Rectal smooth muscle tissue (tissue), 1 donor: Measurements from ENCODE around the gene TTC39B.
"Not testable (repeated sequence)": the region's sequence is repeated elsewhere in the genome, so short reads cannot be mapped to it uniquely, and the experiment has no call there.

Source experiments
- H3K27ac ChIP-seq: one replicate; pipeline ENCODE4 v1.7.0; 2013; ENCODE audit warnings: low read depth, low read length, inconsistent platforms
- H3K27me3 ChIP-seq: one replicate; pipeline ENCODE4 v1.7.0; 2013; ENCODE audit warnings: low read length; ENCODE audit not compliant: control insufficient read depth, insufficient read depth
- H3K36me3 ChIP-seq: one replicate; pipeline ENCODE4 v1.7.0; 2013; ENCODE audit warnings: low read length; ENCODE audit not compliant: control insufficient read depth, insufficient read depth
- H3K4me1 ChIP-seq: one replicate; pipeline ENCODE4 v1.7.0; 2013; ENCODE audit warnings: low read length; ENCODE audit not compliant: control insufficient read depth, insufficient read depth
- H3K4me3 ChIP-seq: one replicate; pipeline ENCODE4 v1.7.0; 2013; ENCODE audit warnings: low read length
- H3K9ac ChIP-seq: one replicate; pipeline ENCODE4 v1.7.0; 2013; ENCODE audit warnings: low read length

The TTC39B gene

DNA sequence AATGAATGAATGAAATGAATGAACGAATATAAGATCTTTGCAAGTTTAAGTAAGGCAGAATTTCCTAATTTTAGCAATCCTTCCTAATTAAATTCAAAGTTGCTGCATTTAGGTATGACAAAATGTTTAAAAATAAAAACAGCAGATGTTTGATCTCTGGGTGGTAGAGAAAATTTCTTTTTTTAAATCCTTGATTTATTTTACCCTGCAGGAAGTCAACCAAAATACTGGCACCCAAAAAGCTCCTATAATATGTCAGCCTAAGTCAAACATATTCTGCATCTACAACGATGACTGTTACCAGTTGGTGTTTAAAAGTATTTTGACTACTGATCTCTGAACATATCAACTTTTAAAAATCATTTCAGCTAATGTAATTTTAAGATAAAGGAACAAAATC is 58.4 kb downstream of the TTC39B start:
- no peak overlapping the region for H3K27ac ChIP-seq
- no peaks in the 10 kb centered on the region for H3K36me3 ChIP-seq
- H3K4me3 ChIP-seq: no peak overlapping the region
- H3K4me1 ChIP-seq: peaks cover 2% of the 10 kb centered on the region
- no peaks in the 10 kb centered on the region for H3K27me3 ChIP-seq
- H3K9ac ChIP-seq: no peak overlapping the region

DNA sequence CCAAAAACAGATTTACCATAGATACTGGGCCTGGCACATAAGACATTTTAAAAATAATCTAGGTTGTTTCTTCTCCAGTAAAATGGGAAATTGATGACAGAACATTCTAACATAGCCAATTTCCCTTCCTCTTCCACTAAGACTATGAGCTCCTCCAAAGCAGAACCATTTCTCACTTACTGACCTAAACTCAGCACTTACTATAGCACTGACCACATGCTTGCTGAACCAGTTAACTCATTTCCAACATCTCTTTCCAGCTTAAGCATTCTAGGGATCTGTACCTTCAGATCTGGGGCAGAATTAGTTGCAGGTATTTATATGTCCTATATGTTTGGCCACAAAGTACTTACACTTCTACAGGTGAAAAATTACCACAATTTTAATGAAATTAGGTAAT is 58.9 kb downstream of the TTC39B start:
- Histone ChIP-seq H3K27me3 (no peaks in the 10 kb centered on the region), H3K27ac (no peak overlapping the region), H3K9ac (no peak overlapping the region), H3K4me1 (peaks cover 2% of the 10 kb centered on the region), H3K4me3 (no peak overlapping the region), H3K36me3 (no peaks in the 10 kb centered on the region)

DNA sequence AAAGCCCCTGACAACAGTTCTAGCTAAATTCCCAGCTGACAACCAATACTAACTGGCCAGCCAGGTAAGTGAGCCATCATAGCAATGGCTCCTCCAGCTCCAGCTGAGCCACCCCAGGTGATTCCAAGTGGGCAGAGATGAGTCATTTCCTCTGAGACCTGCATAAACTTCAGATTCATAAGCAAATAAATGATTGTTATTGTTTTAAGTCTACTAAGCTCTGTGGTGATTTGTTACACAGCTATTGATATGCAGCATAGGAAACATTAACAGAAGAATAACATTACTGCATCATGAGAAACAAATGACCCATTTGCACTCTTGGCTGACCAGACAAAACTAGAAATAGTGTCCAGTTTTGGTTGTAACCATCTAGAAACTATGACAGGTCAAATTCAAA is 60.3 kb downstream of the TTC39B start:
- Histone ChIP-seq H3K9ac (no peak overlapping the region), H3K27me3 (no peaks in the 10 kb centered on the region), H3K4me3 (no peak overlapping the region), H3K36me3 (no peaks in the 10 kb centered on the region), H3K27ac (no peak overlapping the region), H3K4me1 (peaks cover 2% of the 10 kb centered on the region)

DNA sequence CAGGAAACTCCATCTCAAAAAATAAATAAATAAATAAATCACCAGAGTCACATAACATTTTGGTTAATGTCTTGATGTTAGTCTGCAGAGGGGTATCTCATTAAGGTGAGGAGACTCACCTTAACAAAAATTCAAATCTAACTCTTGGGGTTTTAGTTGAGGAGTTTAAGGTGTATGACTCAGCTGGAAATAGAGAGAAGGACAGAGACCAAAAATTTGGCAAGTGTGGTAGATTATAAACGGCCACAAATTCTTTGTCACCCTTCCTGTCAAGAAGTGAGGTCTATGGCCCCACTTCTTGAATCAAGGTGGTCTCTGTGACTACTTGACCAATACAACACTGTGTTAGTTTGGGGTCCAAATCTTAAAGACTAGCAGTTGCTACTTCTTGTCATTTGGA is 60.8 kb downstream of the TTC39B start:
- Histone ChIP-seq H3K9ac (no peak overlapping the region), H3K4me1 (peaks cover 2% of the 10 kb centered on the region), H3K36me3 (no peaks in the 10 kb centered on the region), H3K4me3 (no peak overlapping the region), H3K27me3 (no peaks in the 10 kb centered on the region), H3K27ac (no peak overlapping the region)

DNA sequence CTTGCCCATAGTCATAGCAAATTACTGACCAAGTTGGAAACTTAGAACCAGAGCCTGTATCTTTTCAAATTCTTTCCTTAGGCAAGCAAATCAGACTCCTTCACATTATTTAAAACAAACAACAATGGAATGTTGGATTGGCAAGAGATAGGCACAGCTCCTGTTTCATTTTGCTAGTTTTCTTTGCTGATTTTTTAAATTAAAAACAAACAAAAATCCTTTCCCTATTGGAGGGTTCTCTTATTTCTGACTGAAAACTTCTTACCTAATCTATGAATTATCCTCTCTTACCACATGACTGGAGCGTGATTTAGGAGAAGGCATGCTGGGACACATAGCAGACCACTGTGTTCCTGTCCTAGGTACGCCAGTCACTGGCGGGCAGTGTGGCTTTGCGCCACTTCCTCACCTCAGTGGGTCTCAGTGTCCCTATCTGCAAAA is 63.0 kb downstream of the TTC39B start:
- Histone ChIP-seq H3K36me3 (no peaks in the 10 kb centered on the region), H3K4me1 (peaks cover 4% of the 10 kb centered on the region), H3K27ac (no peak overlapping the region)

DNA sequence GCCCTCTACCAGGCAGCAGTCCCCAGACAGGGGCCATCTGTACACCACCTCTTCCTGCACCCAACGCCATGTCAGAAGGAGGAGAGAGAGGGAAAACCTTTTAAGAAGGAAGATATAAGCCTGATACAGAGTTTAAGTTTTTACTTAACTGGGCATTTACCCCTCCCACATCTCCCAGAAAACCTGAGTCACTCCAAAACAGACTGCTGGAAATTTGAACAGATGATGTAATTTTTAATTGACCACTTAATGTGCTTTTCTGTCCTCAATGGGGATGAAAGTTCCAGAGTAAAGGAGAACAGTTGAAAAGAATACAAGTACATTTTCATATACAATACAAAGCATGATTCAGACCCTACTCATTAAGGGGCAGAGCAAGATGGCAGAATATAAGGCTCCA is 63.9 kb downstream of the TTC39B start:
- H3K9ac ChIP-seq: no peak overlapping the region
- H3K27me3 ChIP-seq: no peaks in the 10 kb centered on the region
- H3K27ac ChIP-seq: no peak overlapping the region
- no peaks in the 10 kb centered on the region for H3K36me3 ChIP-seq
- H3K4me3 ChIP-seq: no peak overlapping the region
- H3K4me1 ChIP-seq: peaks cover 4% of the 10 kb centered on the region

More for the DNA sequence above, 63.0 kb downstream of the TTC39B start:
- H3K4me3 ChIP-seq: no peak overlapping the region
- no peak overlapping the region for H3K9ac ChIP-seq
- H3K27me3 ChIP-seq: no peaks in the 10 kb centered on the region

DNA sequence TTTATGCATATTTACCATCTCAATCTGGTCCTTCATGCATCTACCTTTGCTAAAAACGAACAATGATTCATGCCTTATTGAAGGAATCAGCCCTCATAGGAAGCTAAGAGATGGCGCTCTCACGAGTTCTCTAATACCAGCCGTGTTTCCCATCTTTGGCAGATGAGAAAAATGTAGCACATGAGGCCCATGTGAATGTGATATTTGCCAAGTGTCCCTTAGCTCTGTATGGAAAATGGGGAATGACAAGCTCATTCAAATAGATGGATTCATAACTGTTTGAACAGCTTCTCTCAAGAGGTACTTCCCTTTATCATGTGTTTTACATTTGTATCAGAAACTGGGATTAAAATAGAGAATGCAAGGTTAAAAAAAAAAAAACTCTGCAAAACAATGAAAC is 66.1 kb downstream of the TTC39B start:
- no peak overlapping the region for H3K27ac ChIP-seq

DNA sequence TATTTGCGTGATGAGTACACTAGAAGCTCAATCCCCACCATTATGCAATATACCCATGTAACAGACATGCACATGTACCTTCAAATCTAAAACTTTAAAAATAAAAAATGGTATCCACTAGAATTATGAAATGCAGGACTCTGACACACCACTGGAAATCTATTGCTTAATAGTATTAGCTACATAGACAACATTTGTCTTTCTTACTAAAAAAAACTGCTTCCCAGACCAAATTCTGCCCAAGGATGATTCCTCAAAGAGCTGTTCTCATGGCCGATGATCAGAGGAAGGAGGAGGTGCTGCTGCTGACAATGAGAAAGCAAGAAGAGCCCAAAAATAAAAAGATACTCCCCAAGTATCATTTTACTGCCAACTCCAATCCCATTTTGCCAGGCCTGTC is 67.2 kb downstream of the TTC39B start:
- H3K4me3 ChIP-seq: no peak overlapping the region
- H3K27me3 ChIP-seq: no peaks in the 10 kb centered on the region
- no peaks in the 10 kb centered on the region for H3K36me3 ChIP-seq
- H3K4me1 ChIP-seq: peaks cover 2% of the 10 kb centered on the region
- H3K9ac ChIP-seq: no peak overlapping the region
- H3K27ac ChIP-seq: no peak overlapping the region

More for the DNA sequence above, 66.1 kb downstream of the TTC39B start:
- H3K36me3 ChIP-seq: no peaks in the 10 kb centered on the region
- peaks cover 2% of the 10 kb centered on the region for H3K4me1 ChIP-seq
- H3K27me3 ChIP-seq: no peaks in the 10 kb centered on the region
- no peak overlapping the region for H3K9ac ChIP-seq
- H3K4me3 ChIP-seq: no peak overlapping the region

DNA sequence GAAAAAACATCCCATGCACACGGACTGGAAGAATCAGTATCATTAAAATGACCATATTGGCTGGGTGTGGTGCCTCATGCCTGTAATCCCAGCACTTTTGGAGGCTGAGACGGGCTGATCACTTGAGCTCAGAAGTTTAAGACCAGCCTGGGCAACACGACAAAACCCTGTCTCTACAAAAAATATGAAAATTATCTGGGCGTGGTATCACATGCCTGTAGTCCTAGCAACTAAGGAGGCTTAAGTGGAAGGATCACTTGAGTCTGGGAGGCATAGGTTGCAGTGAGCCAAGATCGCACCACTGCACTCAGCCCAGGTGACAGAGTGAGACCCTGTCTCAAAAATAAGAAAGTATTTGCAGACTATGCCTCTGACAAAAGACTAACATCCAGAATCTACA is 68.4 kb downstream of the TTC39B start:
- H3K4me1 ChIP-seq: peaks cover 2% of the 10 kb centered on the region
- no peaks in the 10 kb centered on the region for H3K36me3 ChIP-seq
- H3K4me3 ChIP-seq: no peak overlapping the region
- H3K27ac ChIP-seq: no peak overlapping the region
- H3K9ac ChIP-seq: no peak overlapping the region
- H3K27me3 ChIP-seq: no peaks in the 10 kb centered on the region

DNA sequence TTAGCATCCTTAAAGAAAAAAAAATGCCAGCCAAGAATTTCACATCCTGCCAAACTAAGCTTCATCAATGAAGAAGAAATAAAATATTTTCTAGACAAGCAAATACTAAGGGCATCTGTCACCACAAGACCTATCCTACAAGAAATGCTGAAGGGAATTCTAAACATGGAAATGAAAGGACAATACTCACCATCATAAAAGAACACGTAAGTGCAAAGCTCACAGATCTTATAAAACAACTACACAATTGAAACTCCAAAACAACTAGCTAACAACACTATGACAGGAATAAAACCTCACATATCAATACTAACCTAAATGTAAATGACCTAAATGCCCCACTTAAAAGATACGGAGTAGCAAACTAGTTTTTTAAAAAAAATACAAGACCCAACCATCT is 71.4 kb downstream of the TTC39B start:
- Histone ChIP-seq H3K4me3 (no peak overlapping the region), H3K4me1 (peaks cover 2% of the 10 kb centered on the region), H3K36me3 (no peaks in the 10 kb centered on the region), H3K27me3 (no peaks in the 10 kb centered on the region), H3K9ac (no peak overlapping the region), H3K27ac (no peak overlapping the region)

DNA sequence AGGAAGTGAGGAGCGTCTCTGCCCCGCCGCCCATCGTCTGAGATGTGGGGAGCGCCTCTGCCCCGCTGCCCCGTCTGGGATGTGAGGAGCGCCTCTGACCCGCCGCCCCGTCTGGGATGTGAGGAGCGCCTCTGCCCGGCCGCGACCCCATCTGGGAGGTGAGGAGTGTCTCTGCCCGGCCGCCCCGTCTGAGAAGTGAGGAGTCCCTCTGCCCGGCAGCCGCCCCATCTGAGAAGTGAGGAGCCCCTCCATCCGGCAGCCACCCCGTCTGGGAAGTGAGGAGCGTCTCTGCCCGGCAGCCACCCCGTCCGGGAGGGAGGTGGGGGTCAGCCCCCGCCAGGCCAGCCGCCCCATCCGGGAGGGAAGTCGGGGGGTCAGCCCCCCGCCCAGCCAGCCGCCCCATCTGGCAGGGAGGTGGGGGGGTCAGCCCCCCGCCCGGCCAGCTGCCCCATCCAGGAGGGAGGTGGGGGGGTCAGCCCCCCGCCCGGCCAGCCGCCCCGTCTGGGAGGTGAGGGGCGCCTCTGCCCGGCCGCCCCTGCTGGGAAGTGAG is 73.0 kb downstream of the TTC39B start:
- H3K4me1 ChIP-seq, H3K27me3 ChIP-seq, H3K36me3 ChIP-seq, H3K27ac ChIP-seq, H3K4me3 ChIP-seq, H3K9ac ChIP-seq: not testable (repeated sequence)

DNA sequence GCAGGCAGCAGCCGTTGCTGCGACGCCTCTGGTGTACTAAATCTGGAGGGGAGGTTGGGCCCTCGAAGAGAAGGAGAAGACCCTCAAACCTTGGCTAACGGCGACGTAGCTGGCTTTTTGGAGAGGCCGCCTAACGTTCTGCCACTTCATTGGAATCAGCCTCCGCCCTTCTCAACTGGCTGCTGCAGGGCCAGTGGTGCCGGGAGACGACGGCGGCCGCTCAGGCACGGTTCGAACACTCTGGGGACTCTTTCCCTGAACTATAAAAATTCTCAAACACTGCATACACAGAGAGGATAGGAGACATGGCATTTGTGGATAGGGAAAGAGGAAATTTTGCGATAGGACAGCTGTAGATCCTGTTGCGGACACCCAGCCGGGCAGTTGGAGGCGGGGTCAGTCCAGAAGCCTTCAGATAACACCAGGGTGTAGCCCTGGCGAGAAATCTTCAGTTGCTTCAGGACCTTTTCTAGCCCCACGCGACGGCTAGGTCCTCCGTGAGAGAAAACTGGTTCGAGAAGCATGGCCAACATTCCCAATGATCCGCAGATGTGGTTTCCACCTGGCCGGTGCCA is 74.2 kb downstream of the TTC39B start:
- H3K27me3 ChIP-seq, H3K4me3 ChIP-seq, H3K4me1 ChIP-seq, H3K9ac ChIP-seq, H3K36me3 ChIP-seq, H3K27ac ChIP-seq: not testable (repeated sequence)
